HepG2 (cell line): ENCODE results near the gene DYTN. TPM values are rescaled to one million over a fixed set of nuclear protein-coding genes. Genes with fewer than 3 reads are reported as not detected.

Experiments
- ATAC-seq: fragments of 200-7000 bp; cut with Tn5 transposase; 3 replicates; pipeline ENCODE4 v1.9.1; 2020; ENCODE audit warnings: mild to moderate bottlenecking, moderate library complexity
- BruUV-seq: library from RNA; stranded (reverse); fragments of 400-500 nt; replicated peaks from 2 replicates; lab custom pipeline; 2021; lab: Mats Ljungman, UMichigan
- CTCF ChIA-PET: fragments of 300-600 bp; formaldehyde crosslinking; extraction: SDS; loops from one replicate; lab custom pipeline; 2021; ENCODE audit warnings: low total read pairs, inconsistent platforms, low intra/inter-chr PET ratio; lab: Yijun Ruan, JAX
- POLR2A ChIA-PET: fragments of 350-600 bp; sonication (Branson Sonifier 250); formaldehyde crosslinking; loops from one replicate; lab custom pipeline; 2020; ENCODE audit warnings: antibody characterized with exemption, inconsistent platforms; lab: Yijun Ruan, JAX
- DNase-seq: peaks from one replicate; pipeline ENCODE4 v3.0.0-alpha.2; 2015; ENCODE audit warnings: low spot score
- FAIRE-seq: peaks from 3 replicates; lab custom pipeline; 2011; peaks lifted over from hg19 to GRCh38; lab: Jason Lieb, UNC
- H2AFZ ChIP-seq: one replicate; pipeline ENCODE4 v1.6.1; 2011; ENCODE audit warnings: low read length, inconsistent platforms
- H3K27ac ChIP-seq: fragments of 300-600 bp; 3 replicates; pipeline ENCODE4 v1.8.0; 2011; ENCODE audit warnings: mixed run types, mild to moderate bottlenecking, mixed read lengths, low read length, inconsistent platforms; ENCODE audit not compliant: insufficient read depth; ENCODE audit errors: extremely low read length
- H3K27me3 ChIP-seq, 2 experiments: fragments of 200-600 bp in 1 of 2; 2 replicates in 1 of 2; 3 replicates in 1 of 2; pipeline versions ENCODE4 v1.6.0 to v1.8.0; 2011; ENCODE audit warnings: low read length in 2 of 2, mild to moderate bottlenecking in 2 of 2, moderate library complexity in 2 of 2, inconsistent platforms in 1 of 2; ENCODE audit not compliant: insufficient read depth in 2 of 2, control insufficient read depth in 1 of 2
- H3K36me3 ChIP-seq, 2 experiments: fragments of 200-600 bp in 1 of 2; replicated peaks in 1 of 2; 2 replicates in 1 of 2; 3 replicates in 1 of 2; pipeline versions ENCODE4 v1.5.1 to v1.8.0; 2011; ENCODE audit warnings: low read length in 2 of 2, inconsistent platforms in 1 of 2; ENCODE audit not compliant: insufficient read depth in 2 of 2, control insufficient read depth in 1 of 2
- H3K4me1 ChIP-seq: 2 replicates; pipeline ENCODE4 v1.5.1; 2012; ENCODE audit warnings: low read length, inconsistent platforms; ENCODE audit not compliant: insufficient read depth
- H3K4me2 ChIP-seq: 2 replicates; pipeline ENCODE4 v1.6.0; 2011; ENCODE audit warnings: low read depth, low read length, inconsistent platforms
- H3K4me3 ChIP-seq, 3 experiments: fragments of 200-600 bp in 1 of 3; sonication (generic), shearing (Covaris generic) in 1 of 3; replicated peaks in 1 of 3; 2 replicates each; pipeline ENCODE4 v1.5.1; 2011 to 2016; ENCODE audit warnings: low read length in 3 of 3, inconsistent platforms in 2 of 3, low read depth in 2 of 3, mild to moderate bottlenecking in 2 of 3, control low read depth in 1 of 3, mixed read lengths in 1 of 3; ENCODE audit not compliant: insufficient read depth in 1 of 3
- H3K79me2 ChIP-seq: one replicate; pipeline ENCODE4 v1.6.1; 2011; ENCODE audit warnings: low read length, inconsistent platforms; ENCODE audit not compliant: insufficient read depth
- H3K9ac ChIP-seq: 2 replicates; pipeline ENCODE4 v1.6.0; 2011; ENCODE audit warnings: mild to moderate bottlenecking, low read depth, low read length, inconsistent platforms; ENCODE audit not compliant: insufficient read depth
- H3K9me3 ChIP-seq: 2 replicates; pipeline ENCODE4 v1.5.1; 2012; ENCODE audit warnings: mild to moderate bottlenecking, low read length
- H4K20me1 ChIP-seq: 2 replicates; pipeline ENCODE4 v1.6.0; 2011; ENCODE audit warnings: inconsistent platforms, mild to moderate bottlenecking, low read length, moderate library complexity; ENCODE audit not compliant: insufficient read depth
- BCLAF1 ChIP-seq: fragments of 450-650 bp; IDR thresholded peaks from 2 replicates; pipeline ENCODE4 v1.6.1; 2017; ENCODE audit warnings: mild to moderate bottlenecking
- E2F2 ChIP-seq: sonication (generic); formaldehyde crosslinking; IDR thresholded peaks from 2 replicates; pipeline ENCODE4 v1.4.0; 2020; ENCODE audit warnings: missing genetic modification reagents, borderline replicate concordance
- MED13 ChIP-seq: sonication (generic); formaldehyde crosslinking; IDR thresholded peaks from 2 replicates; pipeline ENCODE4 v1.5.0; 2020; ENCODE audit warnings: missing genetic modification reagents
- REL ChIP-seq: sonication (generic); formaldehyde crosslinking; conservative IDR thresholded peaks from 2 replicates; pipeline ENCODE4 v1.8.0; 2022; ENCODE audit warnings: mild to moderate bottlenecking, missing genetic modification reagents, moderate library complexity
- ZGPAT ChIP-seq: IDR thresholded peaks from 2 replicates; pipeline ENCODE4 v1.6.1; 2016; ENCODE audit warnings: mild to moderate bottlenecking
- ZNF235 ChIP-seq: sonication (generic); formaldehyde crosslinking; IDR thresholded peaks from 2 replicates; pipeline ENCODE4 v1.8.1; 2023; ENCODE audit warnings: mild to moderate bottlenecking, missing genetic modification reagents, borderline replicate concordance
- ZNF709 ChIP-seq: sonication (generic); formaldehyde crosslinking; IDR thresholded peaks from 2 replicates; pipeline ENCODE4 v1.5.0; 2020; ENCODE audit warnings: mild to moderate bottlenecking, missing genetic modification reagents
- WGBS: methylation state at CpG from one replicate; pipeline ENCODE4 v1.1.6; 2017; ENCODE audit warnings: low lambda C conversion rate; 5-methylcytosine and 5-hydroxymethylcytosine counted together
- in situ Hi-C: cut with HindIII; loops from 2 replicates; pipeline ENCODE4 v1.10.0; 2017; ENCODE audit warnings: low pct_unique_long_range_greater_than_20kb; ENCODE audit not compliant: extremely low pct_ligation_motif_present
- intact Hi-C: fragments of 100-400 bp; cut with micrococcal nuclease; formaldehyde crosslinking; loops from one replicate; pipeline ENCODE4 v1.10.0; 2022; ENCODE audit not compliant: unreplicated experiment
- polyA plus RNA-seq, 8 experiments: library from polyadenylated mRNA; depleted of rRNA in 3 of 8; stranded (reverse) in 7 of 8; unstranded in 1 of 8; fragments of >200 nt; fragmentation: Illumina TruSeq in 4 of 8; extraction: Trizol in 4 of 8; gene quantifications; 2 replicates each; pipeline versions ENCODE4 v1.2.1 to v1.2.3, GENCODE V29; 2011 to 2016; ENCODE audit warnings: low read depth in 4 of 8, missing spikeins in 1 of 8, mixed read lengths in 1 of 8; ENCODE audit not compliant: insufficient read depth in 1 of 8
- total RNA-seq, 5 experiments: library from RNA; depleted of rRNA; stranded (reverse); fragments of >200 nt; fragmentation: Illumina TruSeq; extraction: Trizol; gene quantifications; 2 replicates each; pipeline ENCODE4 v1.2.3, GENCODE V29; 2016; ENCODE audit warnings: low read depth in 1 of 5

The DYTN gene
- total and polyA plus RNA-seq, 2 of the 13 experiments (the other 11 are each of a cell fraction or from before 2014, with no cell fraction given) = not detected

- TF ChIP-seq E2F2 (no peak), REL (CRISPR knock-in tag) (no peak), ZNF709 (no peak)
Measured at GRCh38 chr2:206626108-206626507, 92.1 kb downstream of the DYTN start (continued).

- WGBS = 23% methylated on average over 3 of the region's 3 CpGs
- in situ Hi-C loops = no loop called here
- no peaks in the 10 kb centered on the region for H3K79me2 ChIP-seq
- TF ChIP-seq MED13 (no peak), BCLAF1 (no peak), ZNF235 (no peak), ZGPAT (CRISPR knock-in tag) (no peak)
- no peak overlapping the region for H3K9ac ChIP-seq
- no peaks in the 10 kb centered on the region for H3K4me1 ChIP-seq
- H4K20me1 ChIP-seq = no peaks in the 10 kb centered on the region
- no peak overlapping the region for H3K4me2 ChIP-seq
- H3K4me3 ChIP-seq = no peak overlapping the region
- POLR2A ChIA-PET = no interaction called here
- no peaks in the 10 kb centered on the region for H3K9me3 ChIP-seq
- CTCF ChIA-PET = no interaction called here
- intact Hi-C loops = no loop called here
- FAIRE-seq (no peak), DNase-seq (no peak), ATAC-seq (no peak)
- no peaks in the 10 kb centered on the region; a peak in 1 of 5 replicates for H3K27me3 ChIP-seq
- no TSS peak for BruUV-seq
- no peaks in the 10 kb centered on the region for H3K36me3 ChIP-seq
- H2AFZ ChIP-seq = no peak overlapping the region
- no peak overlapping the region for H3K27ac ChIP-seq
Measured at GRCh38 chr2:206619011-206619410, 99.2 kb downstream of the DYTN start.
